OCI-LY7 (cell line): Measurements from ENCODE around the gene TMEM214.

Source experiments
- EZH2phosphoT487 ChIP-seq: fragments of 200-600 bp; sonication (generic); IDR thresholded peaks from 2 replicates; pipeline ENCODE4 v1.6.1; 2018; ENCODE audit warnings: low read depth, borderline replicate concordance, mild to moderate bottlenecking, mixed run types, antibody characterized with exemption, low read length, moderate library complexity, mixed read lengths
- TF ChIP-seq, protein P1 (sequence below): fragments of 200-600 bp; sonication (generic); conservative IDR thresholded peaks from 2 replicates; pipeline ENCODE4 v1.5.1; 2014; ENCODE audit warnings: mild to moderate bottlenecking, antibody characterized with exemption, low read length, moderate library complexity, mixed read lengths

DNA sequence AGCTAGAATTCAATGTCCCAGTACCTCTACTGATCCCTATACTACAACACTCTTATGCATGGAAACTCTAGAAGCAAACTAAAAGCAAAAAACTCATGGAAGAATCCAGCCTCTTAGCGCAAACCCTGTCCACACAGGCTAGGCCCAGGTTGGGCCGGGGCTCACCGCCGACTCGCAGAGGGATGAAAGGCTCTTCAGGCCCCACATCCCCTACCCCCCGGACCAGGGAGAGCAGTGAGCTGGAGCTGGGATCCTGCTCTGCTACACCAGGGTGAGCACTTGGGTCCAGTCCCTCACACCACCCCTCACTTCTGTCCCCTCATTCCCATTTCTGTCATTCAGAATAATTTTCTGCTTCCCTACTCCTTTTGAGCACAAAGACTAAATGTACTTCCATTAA, 36.7 kb downstream of the TMEM214 start:
- TF ChIP-seq, protein P1, sequence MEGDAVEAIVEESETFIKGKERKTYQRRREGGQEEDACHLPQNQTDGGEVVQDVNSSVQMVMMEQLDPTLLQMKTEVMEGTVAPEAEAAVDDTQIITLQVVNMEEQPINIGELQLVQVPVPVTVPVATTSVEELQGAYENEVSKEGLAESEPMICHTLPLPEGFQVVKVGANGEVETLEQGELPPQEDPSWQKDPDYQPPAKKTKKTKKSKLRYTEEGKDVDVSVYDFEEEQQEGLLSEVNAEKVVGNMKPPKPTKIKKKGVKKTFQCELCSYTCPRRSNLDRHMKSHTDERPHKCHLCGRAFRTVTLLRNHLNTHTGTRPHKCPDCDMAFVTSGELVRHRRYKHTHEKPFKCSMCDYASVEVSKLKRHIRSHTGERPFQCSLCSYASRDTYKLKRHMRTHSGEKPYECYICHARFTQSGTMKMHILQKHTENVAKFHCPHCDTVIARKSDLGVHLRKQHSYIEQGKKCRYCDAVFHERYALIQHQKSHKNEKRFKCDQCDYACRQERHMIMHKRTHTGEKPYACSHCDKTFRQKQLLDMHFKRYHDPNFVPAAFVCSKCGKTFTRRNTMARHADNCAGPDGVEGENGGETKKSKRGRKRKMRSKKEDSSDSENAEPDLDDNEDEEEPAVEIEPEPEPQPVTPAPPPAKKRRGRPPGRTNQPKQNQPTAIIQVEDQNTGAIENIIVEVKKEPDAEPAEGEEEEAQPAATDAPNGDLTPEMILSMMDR = no peak
- no peak for TF ChIP-seq EZH2phosphoT487
